Inflammatory macrophage treated with lipopolysaccharide for 4 hours (primary cell): Measurements from ENCODE around the gene DHX34.
"Not testable (repeated sequence)": the region's sequence is repeated elsewhere in the genome, so short reads cannot be mapped to it uniquely, and the experiment has no call there.

Experiments
- DNase-seq: peaks from one replicate; pipeline ENCODE4 v3.0.0-alpha.2; 2020

Gene DHX34

DNA sequence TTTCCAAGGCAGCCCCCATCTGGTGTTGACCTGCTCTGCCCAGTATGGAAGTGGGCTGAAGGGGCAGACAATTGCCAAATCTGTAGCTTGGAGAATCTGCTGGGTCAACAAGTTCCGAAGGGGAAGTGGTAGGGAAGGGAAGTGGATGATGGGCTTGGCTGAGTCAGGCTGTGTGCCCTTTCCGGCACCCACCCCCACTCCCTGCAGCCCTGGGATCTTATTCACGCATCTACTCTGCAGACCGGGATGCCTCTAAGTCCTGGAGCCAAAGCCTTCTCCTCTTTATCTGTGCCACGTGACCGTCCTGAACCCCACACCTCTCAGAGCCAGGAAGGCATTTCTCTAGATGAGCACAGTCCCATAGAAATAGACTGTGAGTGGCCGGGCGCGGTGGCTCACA is 24.6 kb upstream of the DHX34 start:
- DNase-seq = peak; percentile 95

DNA sequence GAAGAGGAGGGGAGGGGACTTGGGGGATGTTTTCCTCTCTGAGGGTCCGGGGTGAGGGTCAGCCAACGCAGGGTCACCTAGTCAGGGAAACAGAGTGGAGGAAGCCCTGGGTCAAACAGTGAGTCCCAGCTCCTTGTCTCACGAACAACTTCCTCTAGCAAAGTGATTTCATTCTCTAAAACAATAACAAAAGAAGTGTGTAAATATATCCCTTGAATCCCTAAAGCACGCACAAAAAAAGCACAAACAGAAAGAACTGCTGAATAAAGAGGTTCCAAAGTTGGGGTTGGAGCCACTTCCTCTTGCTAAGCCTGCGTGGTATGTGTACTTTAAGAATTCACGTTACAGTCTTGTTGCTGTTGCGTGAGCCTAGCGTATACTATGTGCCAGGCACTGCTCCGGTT is 18.6 kb upstream of the DHX34 start:
- DNase-seq = peak; percentile 76

GRCh38 chr19:47331490-47331889 is 17.6 kb upstream of the DHX34 start:
- no peak for DNase-seq

DNA sequence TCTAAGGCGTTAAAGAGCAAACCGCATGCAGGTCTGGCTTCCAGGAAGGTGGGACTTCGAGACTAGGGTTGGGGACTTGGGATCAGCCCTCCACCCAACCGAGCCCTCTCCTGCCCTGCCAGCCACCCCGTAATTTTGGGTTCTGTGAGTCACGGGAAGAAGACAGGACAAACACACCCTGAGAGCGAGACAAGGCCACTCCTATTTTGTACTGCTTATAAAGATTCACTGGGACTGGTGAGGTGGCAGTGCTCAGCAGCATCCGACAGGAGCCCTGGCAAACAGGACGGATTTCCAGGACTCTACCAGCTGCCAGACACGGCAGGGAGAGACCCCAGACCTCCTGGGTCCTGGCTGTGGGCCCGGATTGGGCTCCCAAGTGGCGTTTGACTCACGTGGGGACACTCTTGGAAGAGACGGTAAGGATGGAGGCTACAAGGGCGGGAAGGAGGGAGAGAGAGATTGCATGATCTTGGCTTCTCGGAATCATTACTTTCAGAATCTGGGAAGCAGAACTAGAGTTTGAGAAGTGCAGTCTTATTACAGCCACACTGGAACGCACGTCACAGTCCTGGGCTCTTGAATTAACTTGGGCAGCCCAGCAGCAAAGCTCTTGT is 17.1 kb upstream of the DHX34 start, which contains the start of gene C5AR2:
TSS of gene C5AR2 (plus strand) at position 245 of the 617 bp plus-strand sequence. CDS start 8,625 bp downstream, outside the sequence.
- peak; percentile 75 for DNase-seq

GRCh38 chr19:47336765-47337718 is 12.1 kb upstream of the DHX34 start:
- peak; percentile 79 for DNase-seq

GRCh38 chr19:47339196-47339880 is 9.8 kb upstream of the DHX34 start:
- no peak for DNase-seq

GRCh38 chr19:47340477-47341208 is 8.5 kb upstream of the DHX34 start:
- no peak for DNase-seq

GRCh38 chr19:47341734-47342133 is 7.4 kb upstream of the DHX34 start:
- no peak for DNase-seq

GRCh38 chr19:47343194-47343802 is 5.8 kb upstream of the DHX34 start:
- DNase-seq = no peak

GRCh38 chr19:47344425-47344824 is 4.7 kb upstream of the DHX34 start:
- no peak for DNase-seq

GRCh38 chr19:47346024-47346423 is 3.1 kb upstream of the DHX34 start:
- not testable (repeated sequence) for DNase-seq

DNA sequence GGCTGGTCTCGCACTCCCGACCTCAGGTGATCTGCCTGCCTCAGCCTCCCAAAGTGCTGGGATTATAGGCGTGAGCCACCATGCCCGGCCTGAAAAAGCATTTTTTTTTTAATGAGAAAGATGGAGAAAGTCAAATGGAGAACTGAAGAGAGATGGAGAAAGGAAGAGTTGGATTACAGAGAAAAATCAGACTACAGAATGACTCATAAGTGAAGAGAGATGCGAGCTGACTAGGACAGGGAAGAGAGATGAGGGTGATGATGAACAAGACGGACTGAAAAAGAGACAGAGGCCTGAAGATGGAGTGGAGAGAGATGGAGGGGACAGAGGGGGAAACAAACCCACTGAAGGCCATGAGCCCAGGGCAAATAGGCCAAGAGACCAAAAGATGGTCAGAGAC is 1.5 kb downstream of the DHX34 start:
- peak; percentile 27 for DNase-seq

DNA sequence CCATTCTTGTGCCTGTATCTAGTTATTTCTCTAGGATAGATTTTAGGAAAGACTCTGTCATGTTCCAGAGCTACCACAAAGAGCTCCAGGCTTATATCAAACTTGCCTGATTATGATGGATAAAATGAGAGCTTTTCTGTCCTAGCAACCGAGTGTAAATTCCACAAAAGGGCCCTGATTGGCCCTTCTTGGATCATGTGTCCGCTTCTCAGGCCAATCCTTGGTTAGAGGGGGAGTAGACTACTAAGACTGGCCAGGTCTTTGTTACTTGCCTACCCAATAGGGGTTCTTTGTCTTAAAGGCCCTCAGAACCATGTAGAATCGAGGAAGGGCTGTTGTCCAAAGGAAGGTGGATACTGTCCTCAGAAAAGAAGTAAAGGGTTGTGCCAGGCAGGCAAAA is 2.4 kb downstream of the DHX34 start:
- DNase-seq = peak; percentile 44

- DNase-seq = peak; percentile 61
Observed at GRCh38 chr19:47352095-47352494, 3.0 kb downstream of the DHX34 start.

DNA sequence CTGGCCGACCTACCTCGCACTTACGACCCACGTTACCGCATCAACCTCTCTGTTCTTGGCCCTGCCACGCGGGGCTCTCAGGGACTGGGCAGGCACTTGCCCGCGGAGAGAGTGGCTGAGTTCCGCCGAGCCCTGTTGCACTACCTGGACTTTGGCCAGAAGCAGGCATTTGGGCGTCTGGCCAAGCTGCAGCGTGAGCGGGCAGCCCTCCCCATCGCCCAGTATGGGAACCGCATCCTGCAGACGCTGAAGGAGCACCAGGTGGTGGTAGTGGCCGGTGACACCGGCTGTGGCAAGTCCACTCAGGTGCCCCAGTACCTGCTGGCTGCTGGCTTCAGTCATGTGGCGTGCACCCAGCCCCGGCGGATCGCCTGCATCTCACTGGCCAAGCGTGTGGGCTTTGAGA is 4.2 kb downstream of the DHX34 start:
- no peak for DNase-seq

DNA sequence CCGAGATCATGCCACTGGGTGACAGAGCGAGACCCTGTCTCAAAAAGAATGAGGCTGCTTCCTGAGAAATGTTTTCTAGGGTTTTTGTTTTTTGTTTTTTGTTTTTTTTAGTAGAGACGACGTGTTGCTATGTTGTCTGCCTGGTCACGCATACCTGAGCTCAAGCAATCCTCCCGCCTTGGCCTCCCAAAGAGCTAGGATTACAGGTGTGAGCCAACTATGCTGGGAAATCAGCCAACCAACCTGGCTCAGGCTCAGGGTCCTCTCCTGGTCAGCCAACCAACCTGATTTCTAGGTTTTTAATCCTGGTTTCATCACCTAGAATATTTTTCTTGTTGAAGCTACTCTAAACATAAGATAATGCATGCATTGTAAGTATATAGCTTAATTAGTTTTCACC is 7.8 kb downstream of the DHX34 start:
- no peak for DNase-seq

- DNase-seq = no peak
Observed at GRCh38 chr19:47357788-47358680, 8.9 kb downstream of the DHX34 start.

DNA sequence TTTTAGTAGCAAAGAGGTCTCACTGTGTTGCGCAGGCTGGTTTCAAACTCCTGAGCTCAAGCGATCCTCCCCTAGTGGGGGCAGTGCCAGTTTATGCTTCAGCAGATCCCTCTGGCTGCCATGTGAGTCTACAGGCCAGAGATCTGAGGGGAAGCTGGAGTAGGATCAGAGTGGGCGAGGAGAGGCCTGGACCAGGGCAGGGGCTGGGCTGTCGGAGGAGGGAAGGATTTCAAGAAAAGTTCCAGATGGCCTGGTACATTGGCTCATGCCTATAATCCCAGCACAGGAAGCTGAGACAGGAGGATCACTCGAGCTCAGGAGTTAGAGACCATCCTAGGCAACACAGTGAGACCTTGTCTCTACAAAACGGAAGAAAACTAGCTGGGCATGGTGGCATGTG is 9.8 kb downstream of the DHX34 start:
- DNase-seq = no peak

DNA sequence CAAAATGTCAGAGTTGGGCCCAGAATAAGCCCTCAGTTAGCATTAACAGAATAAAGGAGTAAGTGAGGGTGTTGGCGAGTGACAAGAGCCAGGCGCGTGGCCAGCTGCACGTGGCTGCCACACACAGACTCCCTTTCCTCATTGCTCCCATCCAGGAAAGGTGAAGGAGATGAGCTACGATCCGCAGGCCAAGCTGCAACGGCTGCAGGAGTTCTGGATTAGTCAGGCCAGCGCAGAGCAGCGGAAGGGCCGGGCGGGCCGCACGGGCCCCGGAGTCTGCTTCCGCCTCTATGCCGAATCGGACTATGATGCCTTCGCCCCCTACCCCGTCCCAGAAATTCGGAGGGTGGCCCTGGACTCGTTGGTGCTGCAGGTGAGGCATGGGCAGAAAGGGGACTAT is 13.2 kb downstream of the DHX34 start:
- no peak for DNase-seq

- peak; percentile 91 for DNase-seq
Observed at GRCh38 chr19:47363758-47364531, 14.8 kb downstream of the DHX34 start.
